Cardiac fibroblast (primary cell): Measurements from ENCODE around the gene ABCF1.

ENCODE experiments used
- DNase-seq, 2 donors: peaks; one replicate each; pipeline versions ENCODE4 v3.0.0 to v3.0.0-alpha.2; 2010; ENCODE audit warnings: low read depth in 2 of 2
- H3K4me3 ChIP-seq, 2 donors: replicated peaks in 1 of 2; 1 replicate in 1 of 2; 2 replicates in 1 of 2; pipeline ENCODE4 v1.5.1; 2011; ENCODE audit warnings: low read depth in 2 of 2, low read length in 2 of 2, mild to moderate bottlenecking in 2 of 2, moderate library complexity in 1 of 2
- TF ChIP-seq, protein P1 (sequence below): IDR thresholded peaks from one replicate; pipeline ENCODE4 v1.5.1; 2011; ENCODE audit warnings: low read depth, mild to moderate bottlenecking, low read length, inconsistent platforms

Gene ABCF1

DNA sequence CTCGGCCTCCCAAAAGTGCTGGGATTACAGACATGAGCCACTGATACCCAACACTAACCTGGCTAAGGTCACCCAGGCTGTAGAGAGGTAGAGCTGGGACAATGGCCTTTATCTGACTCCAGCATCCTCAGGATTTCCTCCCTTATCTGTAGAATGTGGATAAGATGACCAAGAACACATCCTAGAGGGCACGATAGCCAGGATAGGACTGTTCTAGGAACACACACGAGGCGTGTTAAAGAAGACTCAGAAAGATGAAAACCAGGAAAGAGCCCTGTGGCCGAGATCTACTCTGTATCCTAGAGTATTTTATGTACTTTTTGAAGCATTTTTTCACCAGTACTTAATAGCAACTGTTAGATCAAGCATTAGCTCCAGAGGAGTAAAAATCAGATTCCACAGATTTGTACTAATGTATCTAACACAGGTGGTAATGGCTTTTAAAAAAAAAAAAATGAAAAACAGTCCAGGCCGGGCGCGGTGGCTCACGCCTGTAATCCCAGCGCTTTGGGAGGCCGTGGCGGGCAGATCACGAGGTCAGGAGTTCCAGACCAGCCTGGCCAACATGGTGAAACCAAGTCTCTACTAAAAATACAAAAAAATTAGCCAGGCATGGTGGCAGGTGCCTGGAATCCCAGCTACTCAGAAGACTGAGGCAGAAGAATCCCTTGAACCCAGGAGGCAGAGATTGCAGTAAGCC lies 28.5 kb downstream of the ABCF1 start:
- DNase-seq: no peak
- no peak overlapping the region for H3K4me3 ChIP-seq
- TF ChIP-seq, protein P1, sequence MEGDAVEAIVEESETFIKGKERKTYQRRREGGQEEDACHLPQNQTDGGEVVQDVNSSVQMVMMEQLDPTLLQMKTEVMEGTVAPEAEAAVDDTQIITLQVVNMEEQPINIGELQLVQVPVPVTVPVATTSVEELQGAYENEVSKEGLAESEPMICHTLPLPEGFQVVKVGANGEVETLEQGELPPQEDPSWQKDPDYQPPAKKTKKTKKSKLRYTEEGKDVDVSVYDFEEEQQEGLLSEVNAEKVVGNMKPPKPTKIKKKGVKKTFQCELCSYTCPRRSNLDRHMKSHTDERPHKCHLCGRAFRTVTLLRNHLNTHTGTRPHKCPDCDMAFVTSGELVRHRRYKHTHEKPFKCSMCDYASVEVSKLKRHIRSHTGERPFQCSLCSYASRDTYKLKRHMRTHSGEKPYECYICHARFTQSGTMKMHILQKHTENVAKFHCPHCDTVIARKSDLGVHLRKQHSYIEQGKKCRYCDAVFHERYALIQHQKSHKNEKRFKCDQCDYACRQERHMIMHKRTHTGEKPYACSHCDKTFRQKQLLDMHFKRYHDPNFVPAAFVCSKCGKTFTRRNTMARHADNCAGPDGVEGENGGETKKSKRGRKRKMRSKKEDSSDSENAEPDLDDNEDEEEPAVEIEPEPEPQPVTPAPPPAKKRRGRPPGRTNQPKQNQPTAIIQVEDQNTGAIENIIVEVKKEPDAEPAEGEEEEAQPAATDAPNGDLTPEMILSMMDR: no peak

DNA sequence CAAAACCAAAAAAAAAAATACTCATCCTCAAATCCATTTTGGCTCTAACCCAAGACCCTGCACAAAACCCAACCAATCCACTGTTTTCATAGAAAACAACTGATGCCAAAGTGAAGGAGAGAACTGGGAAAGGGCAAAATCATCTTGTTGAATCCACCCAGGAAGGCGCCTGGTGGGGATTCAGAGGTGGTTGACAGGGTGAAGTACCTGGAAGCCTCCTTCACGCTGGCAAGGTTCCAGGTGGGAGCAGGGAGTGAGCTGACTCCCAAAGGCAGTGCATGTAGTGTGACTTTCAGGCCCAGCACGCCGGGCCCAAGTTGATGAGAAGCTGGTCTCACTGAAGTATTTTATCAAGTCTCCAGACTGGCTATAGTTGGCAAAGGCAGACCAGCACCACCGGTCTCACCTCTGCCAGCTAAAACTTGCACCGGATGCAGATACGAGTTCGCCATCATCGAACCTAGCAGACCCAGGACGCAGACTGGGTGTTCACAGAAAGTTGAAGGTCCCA lies 29.3 kb downstream of the ABCF1 start:
- no peak overlapping the region for H3K4me3 ChIP-seq
- DNase-seq: no peak
- TF ChIP-seq, protein P1: no peak

DNA sequence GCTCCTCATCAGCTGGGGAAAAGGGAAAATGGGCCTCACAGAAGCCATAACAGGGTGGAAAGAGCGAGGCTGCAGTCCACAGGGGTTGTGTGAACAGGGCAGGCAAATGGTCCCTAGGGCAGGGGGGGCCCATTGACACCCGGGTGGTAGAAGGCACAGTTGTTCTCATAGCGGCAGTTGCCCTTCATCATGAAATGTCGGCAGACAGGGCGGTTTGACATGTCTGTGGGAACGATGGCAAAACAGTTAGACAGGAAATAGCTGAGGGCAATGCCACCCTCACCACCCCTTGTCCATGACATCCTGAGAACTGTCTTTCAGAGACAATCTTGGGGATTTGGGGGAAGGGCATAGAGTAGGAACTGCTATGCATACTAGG lies 30.2 kb downstream of the ABCF1 start:
- DNase-seq: no peak
- H3K4me3 ChIP-seq: no peak overlapping the region
- TF ChIP-seq, protein P1: no peak

DNA sequence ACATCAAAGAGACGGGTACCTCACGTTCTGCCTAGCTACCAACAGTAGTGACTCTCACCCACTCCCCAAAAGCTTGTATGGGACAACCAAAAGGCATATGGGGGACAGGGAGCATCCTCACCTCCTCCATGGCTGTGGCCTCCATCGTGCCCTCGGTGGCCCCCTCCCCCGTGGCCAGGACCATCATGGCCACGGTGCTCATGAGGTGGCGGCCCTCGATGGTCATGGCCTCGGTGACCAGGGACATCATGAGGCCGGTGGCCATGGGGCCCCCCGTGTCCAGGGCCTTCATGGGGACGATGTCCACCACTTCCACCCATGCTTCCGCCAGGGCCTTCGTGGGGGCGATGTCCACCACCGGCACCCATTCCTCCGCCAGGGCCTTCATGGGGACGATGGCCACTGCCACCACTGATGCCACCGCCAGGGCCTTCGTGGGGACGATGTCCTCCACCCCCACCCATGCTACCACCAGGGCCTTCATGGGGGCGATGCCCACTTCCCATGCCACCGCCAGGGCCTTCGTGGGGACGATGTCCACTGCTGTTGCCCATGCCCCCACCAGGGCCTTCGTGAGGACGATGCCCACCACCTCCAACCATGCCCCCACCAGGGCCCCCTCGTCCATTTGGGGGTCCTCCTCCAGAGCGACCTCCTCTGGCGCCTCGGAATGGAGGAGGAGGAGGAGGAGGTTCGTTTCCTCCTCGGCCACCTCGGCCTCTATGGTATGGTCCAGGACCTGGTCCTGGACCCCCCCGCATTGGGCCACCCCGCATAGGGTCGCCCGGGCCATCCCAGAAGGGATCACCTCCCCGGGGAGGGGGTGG lies 30.8 kb downstream of the ABCF1 start:
- no peak overlapping the region for H3K4me3 ChIP-seq
- TF ChIP-seq, protein P1: no peak
- DNase-seq: no peak

DNA sequence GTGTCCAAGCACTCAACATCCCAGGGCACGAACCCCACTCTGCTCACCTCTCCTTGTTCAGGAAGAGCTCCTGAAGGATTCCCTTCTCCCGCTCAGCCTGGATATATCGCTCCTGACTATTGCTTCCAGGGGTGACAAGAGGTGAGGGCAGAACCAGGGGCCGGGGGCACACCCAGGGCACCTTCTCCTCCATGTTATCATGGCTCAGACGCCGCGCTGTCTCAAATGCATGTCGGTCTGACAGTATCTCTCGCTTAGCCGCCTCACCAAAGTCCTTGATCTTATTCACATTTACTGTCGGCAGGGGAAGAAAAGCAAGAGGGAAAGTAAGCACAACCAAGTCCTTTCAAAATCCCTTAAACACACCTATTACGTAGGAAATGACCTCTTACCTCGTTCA lies 32.7 kb downstream of the ABCF1 start:
- TF ChIP-seq, protein P1: no peak
- H3K4me3 ChIP-seq: no peak overlapping the region
- DNase-seq: no peak

DNA sequence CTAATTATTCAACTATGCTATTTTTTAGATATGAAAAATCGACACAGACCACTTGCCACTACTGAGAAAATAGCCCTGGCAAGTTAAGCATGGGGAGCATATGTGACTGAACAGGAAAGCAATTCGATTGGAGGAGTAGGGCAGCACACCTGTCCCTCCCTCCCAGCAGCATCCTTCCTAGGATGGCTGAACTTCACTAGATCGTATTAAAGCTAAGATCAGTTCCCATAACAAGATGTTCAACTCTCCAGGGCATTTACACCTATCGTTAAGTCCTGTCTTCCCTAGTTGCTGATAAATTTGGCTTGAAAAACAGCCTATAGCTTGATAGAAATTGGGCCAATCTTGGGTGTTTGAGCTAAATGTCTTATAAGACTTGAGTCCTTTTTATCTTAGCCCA lies 38.8 kb downstream of the ABCF1 start:
- H3K4me3 ChIP-seq: no peak overlapping the region
- TF ChIP-seq, protein P1: no peak
- DNase-seq: no peak
